ENCODE results near the gene GABBR2. TPM values are rescaled to one million over a fixed set of nuclear protein-coding genes. Genes with fewer than 3 reads are reported as not detected.

GABBR2 gene
- total RNA-seq, 4 donors from 2014 or later, result 0.32 to 1.7 TPM; not detected in 2

DNA sequence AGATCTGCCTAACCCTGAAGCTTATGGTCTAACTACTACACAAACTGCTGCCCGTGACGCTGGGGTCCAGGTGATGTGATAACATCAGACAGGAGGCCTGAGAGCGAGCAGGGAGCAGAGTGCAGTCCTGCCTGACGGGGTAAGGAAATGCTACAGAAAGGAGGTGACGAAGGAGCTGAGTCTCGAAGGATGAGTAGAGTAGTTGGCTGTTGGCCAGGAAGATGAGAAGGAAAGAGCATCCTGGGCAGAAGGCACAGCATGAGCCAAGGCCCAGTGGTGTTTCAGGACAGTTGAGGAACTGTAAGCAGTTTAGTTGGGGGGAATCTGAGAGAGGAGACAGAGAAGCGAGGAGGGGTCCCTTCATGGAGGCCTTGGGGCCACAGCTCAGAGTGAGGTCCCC, 317.3 kb downstream of the GABBR2 start:
- H3K4me3 ChIP-seq, result no peak overlapping the region
- H3K27me3 ChIP-seq, result no peaks in the 10 kb centered on the region
- no peaks in the 10 kb centered on the region for H3K9me3 ChIP-seq
- no peaks in the 10 kb centered on the region for H3K36me3 ChIP-seq
- 86% methylated on average over 7 of the region's 7 CpGs for WGBS
- H3K27ac ChIP-seq, result no peak overlapping the region
- no peak for DNase-seq (ENCODE audit: low spot score in 2 of 2)
- TF ChIP-seq, protein P1, sequence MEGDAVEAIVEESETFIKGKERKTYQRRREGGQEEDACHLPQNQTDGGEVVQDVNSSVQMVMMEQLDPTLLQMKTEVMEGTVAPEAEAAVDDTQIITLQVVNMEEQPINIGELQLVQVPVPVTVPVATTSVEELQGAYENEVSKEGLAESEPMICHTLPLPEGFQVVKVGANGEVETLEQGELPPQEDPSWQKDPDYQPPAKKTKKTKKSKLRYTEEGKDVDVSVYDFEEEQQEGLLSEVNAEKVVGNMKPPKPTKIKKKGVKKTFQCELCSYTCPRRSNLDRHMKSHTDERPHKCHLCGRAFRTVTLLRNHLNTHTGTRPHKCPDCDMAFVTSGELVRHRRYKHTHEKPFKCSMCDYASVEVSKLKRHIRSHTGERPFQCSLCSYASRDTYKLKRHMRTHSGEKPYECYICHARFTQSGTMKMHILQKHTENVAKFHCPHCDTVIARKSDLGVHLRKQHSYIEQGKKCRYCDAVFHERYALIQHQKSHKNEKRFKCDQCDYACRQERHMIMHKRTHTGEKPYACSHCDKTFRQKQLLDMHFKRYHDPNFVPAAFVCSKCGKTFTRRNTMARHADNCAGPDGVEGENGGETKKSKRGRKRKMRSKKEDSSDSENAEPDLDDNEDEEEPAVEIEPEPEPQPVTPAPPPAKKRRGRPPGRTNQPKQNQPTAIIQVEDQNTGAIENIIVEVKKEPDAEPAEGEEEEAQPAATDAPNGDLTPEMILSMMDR (IDR thresholded peaks at IDR 0.05), result no peak
- TF ChIP-seq POLR2AphosphoS5 (IDR thresholded peaks at IDR 0.05) (no peak), POLR2A (IDR thresholded peaks at IDR 0.05) (no peak), EP300 (IDR thresholded peaks at IDR 0.05) (no peak)
- no peaks in the 10 kb centered on the region for H3K4me1 ChIP-seq

DNA sequence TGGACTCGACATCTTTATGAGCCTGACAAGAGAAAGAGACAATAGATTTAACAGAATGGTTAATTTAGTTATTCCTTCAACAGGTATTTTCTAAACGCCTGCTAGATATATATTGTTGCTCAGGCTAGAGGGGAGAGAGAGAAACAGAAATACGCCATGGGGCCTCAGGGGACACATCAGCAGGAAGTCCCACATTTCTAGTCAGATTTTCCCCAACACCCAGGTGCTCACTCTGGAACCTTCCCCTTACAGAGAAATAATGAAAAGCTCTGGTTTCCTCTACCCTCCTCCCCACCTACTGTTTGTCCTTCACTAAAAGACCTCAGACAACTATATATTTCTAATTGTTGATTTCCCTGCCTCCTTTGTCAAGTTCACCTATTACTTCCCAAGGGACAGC, 323.0 kb downstream of the GABBR2 start:
- H3K27me3 ChIP-seq, result no peaks in the 10 kb centered on the region
- no peak overlapping the region for H3K4me3 ChIP-seq
- DNase-seq (ENCODE audit: low spot score in 2 of 2), result no peak
- TF ChIP-seq EP300 (IDR thresholded peaks at IDR 0.05), result no peak
- TF ChIP-seq, protein P1 (IDR thresholded peaks at IDR 0.05), result no peak
- H3K4me1 ChIP-seq, result no peaks in the 10 kb centered on the region
- no peak overlapping the region for H3K27ac ChIP-seq
- no peaks in the 10 kb centered on the region for H3K9me3 ChIP-seq
- WGBS, result 84% methylated on average over 3 of the region's 3 CpGs
- H3K36me3 ChIP-seq, result no peaks in the 10 kb centered on the region

DNA sequence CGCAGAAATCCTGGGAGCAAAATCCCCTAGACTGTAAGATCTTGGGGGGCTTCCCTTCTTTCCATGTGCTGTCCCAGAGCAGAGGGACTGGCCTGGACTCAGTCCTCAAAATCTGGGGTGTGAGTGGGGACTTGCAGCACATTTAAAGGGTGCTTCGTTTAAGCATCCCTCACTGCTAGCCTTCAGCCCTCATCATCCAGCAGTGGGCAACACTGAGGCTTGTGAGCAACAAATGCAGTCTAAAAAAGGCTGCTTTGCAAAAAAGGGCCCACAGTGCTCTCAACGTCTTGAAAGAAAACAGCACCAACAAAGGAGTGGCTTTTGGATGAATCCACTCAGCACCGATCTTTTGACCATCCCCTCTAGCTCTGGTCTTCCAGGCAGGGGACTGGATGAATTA, 325.0 kb downstream of the GABBR2 start:
- TF ChIP-seq POLR2A (IDR thresholded peaks at IDR 0.05) (no peak), EP300 (IDR thresholded peaks at IDR 0.05) (no peak), POLR2AphosphoS5 (IDR thresholded peaks at IDR 0.05) (no peak)
- TF ChIP-seq, protein P1 (IDR thresholded peaks at IDR 0.05), result no peak
- no peak for DNase-seq (ENCODE audit: low spot score in 2 of 2)
- H3K4me3 ChIP-seq, result no peak overlapping the region
- no peaks in the 10 kb centered on the region for H3K9me3 ChIP-seq
- H3K27me3 ChIP-seq, result no peaks in the 10 kb centered on the region
- H3K36me3 ChIP-seq, result no peaks in the 10 kb centered on the region
- H3K27ac ChIP-seq, result no peak overlapping the region
- 66% methylated on average over 3 of the region's 4 CpGs for WGBS
- H3K4me1 ChIP-seq, result no peaks in the 10 kb centered on the region

DNA sequence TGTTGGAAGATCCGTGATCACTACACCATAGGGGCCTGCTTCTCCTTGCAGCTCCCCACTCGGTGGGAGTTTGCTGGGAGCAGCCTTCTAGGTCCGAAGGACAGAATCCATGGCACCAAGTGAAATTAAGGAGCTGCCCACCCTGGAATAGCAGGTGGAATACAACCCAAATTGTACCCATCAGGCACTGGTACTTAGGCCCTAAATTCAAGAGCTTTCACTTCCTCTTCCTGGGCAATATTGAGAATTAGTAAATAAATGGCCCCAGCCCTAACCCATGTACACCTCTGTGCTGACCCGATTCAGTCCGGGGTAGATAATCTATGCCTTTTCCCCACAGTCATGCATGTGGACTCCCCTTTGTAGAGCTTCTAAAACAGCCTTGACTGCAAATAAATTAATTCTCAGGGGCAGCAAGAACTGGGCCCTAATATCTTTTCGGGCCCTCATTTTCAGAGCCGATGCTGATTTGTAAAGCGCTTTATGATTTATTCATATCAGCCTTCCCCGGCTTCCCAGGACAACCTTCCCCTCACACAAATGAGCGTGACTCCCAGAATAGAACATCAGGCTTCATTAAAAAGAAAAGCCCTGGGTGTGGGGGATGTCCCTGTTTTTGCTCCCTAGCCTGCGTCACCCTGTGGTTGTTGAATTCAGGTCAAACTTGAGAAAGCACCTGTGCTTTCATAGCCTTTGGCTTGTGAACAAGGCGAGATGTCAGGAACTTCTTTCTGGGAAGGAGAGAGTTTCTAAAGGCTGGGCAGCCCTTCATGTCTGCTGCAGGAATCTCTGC, 327.2 kb downstream of the GABBR2 start:
- H3K27ac ChIP-seq, result no peak overlapping the region
- TF ChIP-seq EP300 (IDR thresholded peaks at IDR 0.05) (no peak), POLR2A (IDR thresholded peaks at IDR 0.05) (no peak), POLR2AphosphoS5 (IDR thresholded peaks at IDR 0.05) (no peak)
- TF ChIP-seq, protein P1 (IDR thresholded peaks at IDR 0.05), result no peak
- WGBS, result 81% methylated on average over 12 of the region's 12 CpGs

DNA sequence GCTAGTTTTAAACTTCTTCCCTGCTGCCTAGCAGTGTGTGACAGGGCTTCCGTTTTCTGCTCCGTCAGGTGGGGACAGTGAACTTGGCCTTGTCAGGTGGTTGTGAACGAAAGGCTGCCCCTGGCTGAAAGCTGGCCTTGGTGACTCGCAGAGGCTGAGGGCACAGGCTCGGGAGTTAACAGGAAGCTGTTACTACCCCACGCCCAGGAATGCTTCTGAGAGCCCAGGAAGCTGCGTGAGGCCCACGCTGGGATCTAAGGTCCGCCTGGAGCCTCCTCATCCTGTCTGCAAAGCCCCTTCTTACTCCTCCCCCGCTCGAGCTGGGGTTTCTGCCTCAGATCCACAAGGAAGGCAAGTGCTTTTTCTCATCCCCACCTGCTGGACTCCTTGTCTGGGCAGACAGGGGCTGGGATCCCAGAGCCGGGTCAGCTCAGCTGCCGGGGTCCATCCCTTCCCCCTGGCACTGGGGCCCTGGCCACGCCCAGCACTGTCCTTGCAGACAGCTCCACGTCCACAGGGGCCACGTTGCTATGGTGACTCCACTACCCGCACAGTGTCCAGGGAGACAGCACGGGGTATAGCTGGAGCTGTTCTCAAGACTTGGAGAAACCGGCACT, 328.6 kb downstream of the GABBR2 start:
- H3K36me3 ChIP-seq, result no peaks in the 10 kb centered on the region
- H3K27me3 ChIP-seq, result no peaks in the 10 kb centered on the region
- TF ChIP-seq POLR2AphosphoS5 (IDR thresholded peaks at IDR 0.05) (no peak), EP300 (IDR thresholded peaks at IDR 0.05) (no peak), POLR2A (IDR thresholded peaks at IDR 0.05) (no peak)
- TF ChIP-seq, protein P1 (IDR thresholded peaks at IDR 0.05), result no peak
- 34% methylated on average over 7 of the region's 19 CpGs for WGBS
- no peak overlapping the region for H3K27ac ChIP-seq
- H3K9me3 ChIP-seq, result no peaks in the 10 kb centered on the region
- no peaks in the 10 kb centered on the region for H3K4me1 ChIP-seq
- DNase-seq (ENCODE audit: low spot score in 2 of 2), result peak in 1 of 2 donors; percentile 11
- H3K4me3 ChIP-seq, result no peak overlapping the region

More for the DNA sequence above, 327.2 kb downstream of the GABBR2 start:
- H3K4me1 ChIP-seq, result no peaks in the 10 kb centered on the region
- no peaks in the 10 kb centered on the region for H3K9me3 ChIP-seq
- H3K4me3 ChIP-seq, result no peak overlapping the region
- no peaks in the 10 kb centered on the region for H3K36me3 ChIP-seq
- DNase-seq (ENCODE audit: low spot score in 2 of 2), result no peak
- no peaks in the 10 kb centered on the region for H3K27me3 ChIP-seq

Data from suprapubic skin (tissue), 4 donors.